Smooth muscle cell (in vitro differentiated cells): ENCODE data around the gene RBP5. TPM values are rescaled to one million over a fixed set of nuclear protein-coding genes. Genes with fewer than 3 reads are reported as not detected.

Experiments
- DNase-seq: peaks from one replicate; lab custom pipeline; 2025; ENCODE audit not compliant: unreplicated experiment; lab: John Stamatoyannopoulos, UW
- H2AFZ ChIP-seq: fragments of 200-600 bp; sonication (generic); 2 replicates; pipeline ENCODE4 v1.6.0; 2016; ENCODE audit warnings: antibody characterized with exemption, low read depth, mild to moderate bottlenecking
- H3F3A ChIP-seq: fragments of 200-600 bp; sonication (generic); 2 replicates; pipeline ENCODE4 v1.6.0; 2017; ENCODE audit warnings: antibody characterized with exemption, low read depth
- H3K27ac ChIP-seq: fragments of 200-600 bp; sonication (generic); 2 replicates; pipeline ENCODE4 v1.5.1; 2016; ENCODE audit warnings: low read depth, mild to moderate bottlenecking
- H3K27me3 ChIP-seq: fragments of 200-600 bp; sonication (generic); 2 replicates; pipeline ENCODE4 v1.6.1; 2016; ENCODE audit warnings: low read depth, mild to moderate bottlenecking
- H3K36me3 ChIP-seq: fragments of 200-600 bp; sonication (generic); 2 replicates; pipeline ENCODE4 v1.5.1; 2016; ENCODE audit warnings: low read depth
- H3K4me1 ChIP-seq: fragments of 200-600 bp; sonication (generic); 2 replicates; pipeline ENCODE4 v1.5.1; 2016; ENCODE audit warnings: low read depth
- H3K4me2 ChIP-seq: fragments of 200-600 bp; sonication (generic); 2 replicates; pipeline ENCODE4 v1.6.0; 2016; ENCODE audit warnings: mild to moderate bottlenecking
- H3K4me3 ChIP-seq: fragments of 200-600 bp; sonication (generic); 2 replicates; pipeline ENCODE4 v1.5.1; 2016; ENCODE audit warnings: mild to moderate bottlenecking
- H3K79me2 ChIP-seq: fragments of 200-600 bp; sonication (generic); 2 replicates; pipeline ENCODE4 v1.6.0; 2016; ENCODE audit warnings: low read depth, mild to moderate bottlenecking
- H3K9ac ChIP-seq: fragments of 200-600 bp; sonication (generic); 2 replicates; pipeline ENCODE4 v1.6.0; 2016; ENCODE audit warnings: low read depth
- H3K9me3 ChIP-seq: fragments of 200-600 bp; sonication (generic); replicated peaks from 2 replicates; pipeline ENCODE4 v1.5.1; 2016; ENCODE audit warnings: low read depth
- H4K20me1 ChIP-seq: fragments of 200-600 bp; sonication (generic); 2 replicates; pipeline ENCODE4 v1.6.0; 2016; ENCODE audit warnings: low read depth
- WGBS: methylation state at CpG from one replicate; pipeline ENCODE4 v1.1.7; 2016; ENCODE audit warnings: low lambda C conversion rate; 5-methylcytosine and 5-hydroxymethylcytosine counted together
- polyA plus RNA-seq: library from polyadenylated mRNA; unstranded; fragments of >200 nt; fragmentation: Nextera tagmentation; extraction: Ambion mirVana; gene quantifications from 2 replicates; pipeline ENCODE4 v1.2.1, GENCODE V29; 2016
- total RNA-seq: library from RNA; depleted of rRNA; stranded (reverse); fragments of >200 nt; gene quantifications from 2 replicates; pipeline ENCODE4 v1.2.3, GENCODE V29; 2014
- TF ChIP-seq, protein P1 (sequence below): fragments of 200-600 bp; sonication (generic); IDR thresholded peaks from 2 replicates; pipeline ENCODE4 v1.5.1; 2017; ENCODE audit warnings: borderline replicate concordance, mild to moderate bottlenecking, antibody characterized with exemption; ENCODE audit not compliant: insufficient read depth, poor library complexity, severe bottlenecking

Gene RBP5
- total and polyA plus RNA-seq, 2 experiments from 2014 or later: 0.21 TPM; not detected in 1

- H3K27me3 ChIP-seq: no peaks in the 10 kb centered on the region
- no peaks in the 10 kb centered on the region for H3F3A ChIP-seq
- H3K9me3 ChIP-seq: no peaks in the 10 kb centered on the region
- no peak overlapping the region for H3K9ac ChIP-seq
- H3K27ac ChIP-seq: no peak overlapping the region
- no peak overlapping the region for H3K4me2 ChIP-seq
- H3K79me2 ChIP-seq: peaks cover 14% of the 10 kb centered on the region
- peaks cover 9% of the 10 kb centered on the region for H4K20me1 ChIP-seq
- H3K36me3 ChIP-seq: no peaks in the 10 kb centered on the region
- no peak overlapping the region for H2AFZ ChIP-seq
- H3K4me1 ChIP-seq: no peaks in the 10 kb centered on the region
- DNase-seq: no peak
- WGBS: 97% methylated on average over 14 of the region's 14 CpGs
- H3K4me3 ChIP-seq: no peak overlapping the region
- TF ChIP-seq, protein P1, sequence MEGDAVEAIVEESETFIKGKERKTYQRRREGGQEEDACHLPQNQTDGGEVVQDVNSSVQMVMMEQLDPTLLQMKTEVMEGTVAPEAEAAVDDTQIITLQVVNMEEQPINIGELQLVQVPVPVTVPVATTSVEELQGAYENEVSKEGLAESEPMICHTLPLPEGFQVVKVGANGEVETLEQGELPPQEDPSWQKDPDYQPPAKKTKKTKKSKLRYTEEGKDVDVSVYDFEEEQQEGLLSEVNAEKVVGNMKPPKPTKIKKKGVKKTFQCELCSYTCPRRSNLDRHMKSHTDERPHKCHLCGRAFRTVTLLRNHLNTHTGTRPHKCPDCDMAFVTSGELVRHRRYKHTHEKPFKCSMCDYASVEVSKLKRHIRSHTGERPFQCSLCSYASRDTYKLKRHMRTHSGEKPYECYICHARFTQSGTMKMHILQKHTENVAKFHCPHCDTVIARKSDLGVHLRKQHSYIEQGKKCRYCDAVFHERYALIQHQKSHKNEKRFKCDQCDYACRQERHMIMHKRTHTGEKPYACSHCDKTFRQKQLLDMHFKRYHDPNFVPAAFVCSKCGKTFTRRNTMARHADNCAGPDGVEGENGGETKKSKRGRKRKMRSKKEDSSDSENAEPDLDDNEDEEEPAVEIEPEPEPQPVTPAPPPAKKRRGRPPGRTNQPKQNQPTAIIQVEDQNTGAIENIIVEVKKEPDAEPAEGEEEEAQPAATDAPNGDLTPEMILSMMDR: no peak
These were observed 24.7 kb downstream of the RBP5 start for GRCh38 chr12:7103837-7104584.

DNA sequence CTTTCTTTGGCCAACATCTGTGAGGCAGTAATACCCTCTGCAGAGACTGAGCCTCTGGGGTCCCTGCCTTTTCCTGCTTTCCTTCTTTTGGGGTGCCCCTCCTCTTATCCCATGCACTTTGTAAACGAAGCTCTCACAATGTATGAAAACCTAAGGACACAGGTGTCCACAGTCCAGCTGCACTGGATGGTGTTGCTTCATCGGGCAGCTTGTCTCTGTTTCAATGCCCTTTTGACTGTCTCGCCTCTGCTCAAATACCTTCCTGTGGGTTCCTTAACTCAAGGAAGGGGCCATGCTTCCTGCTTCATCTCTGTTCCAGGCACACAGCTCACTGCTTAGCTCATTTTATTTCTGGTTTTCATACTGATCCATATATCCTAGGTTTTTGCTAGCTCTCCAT lies 26.1 kb downstream of the RBP5 start:
- Histone ChIP-seq H3K27ac (no peak overlapping the region), H3K4me3 (no peak overlapping the region), H3K79me2 (peaks cover 14% of the 10 kb centered on the region), H3K36me3 (no peaks in the 10 kb centered on the region), H2AFZ (no peak overlapping the region), H3K9ac (no peak overlapping the region), H3K27me3 (no peaks in the 10 kb centered on the region), H3F3A (no peaks in the 10 kb centered on the region), H3K4me1 (no peaks in the 10 kb centered on the region), H3K9me3 (no peaks in the 10 kb centered on the region), H4K20me1 (peaks cover 9% of the 10 kb centered on the region), H3K4me2 (no peak overlapping the region)
- no peak for DNase-seq
- WGBS: 93% methylated on average over 3 of the region's 3 CpGs
- TF ChIP-seq, protein P1: no peak

DNA sequence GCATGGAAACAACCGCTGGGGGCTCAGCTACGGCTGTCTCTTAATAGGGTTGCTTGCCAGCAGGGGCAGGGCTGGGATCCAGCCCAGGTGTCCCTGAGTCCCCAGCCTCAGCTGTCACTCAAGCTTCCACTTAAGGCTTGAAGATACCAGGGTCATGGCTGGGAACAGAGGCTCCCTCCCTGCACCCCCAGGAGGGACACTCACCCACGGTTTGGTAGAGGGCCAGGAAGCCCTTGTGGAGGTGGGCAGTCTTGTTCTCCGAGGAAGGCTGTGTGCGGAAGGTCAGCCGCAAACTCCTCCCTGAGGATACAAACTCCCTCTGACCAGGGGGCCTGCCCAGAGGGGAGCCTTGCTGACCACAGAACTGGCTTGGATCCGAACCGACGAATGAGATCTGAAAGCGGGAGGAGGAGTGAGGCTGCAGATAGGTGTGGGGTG lies 27.0 kb downstream of the RBP5 start:
- 95% methylated on average over 10 of the region's 10 CpGs for whole genome bisulfite sequencing
- Histone ChIP-seq H3K9ac (no peak overlapping the region), H3K9me3 (no peaks in the 10 kb centered on the region), H3K27ac (no peak overlapping the region), H4K20me1 (peaks cover 9% of the 10 kb centered on the region), H3K4me1 (no peaks in the 10 kb centered on the region), H2AFZ (no peak overlapping the region), H3F3A (no peaks in the 10 kb centered on the region), H3K27me3 (no peaks in the 10 kb centered on the region), H3K4me2 (no peak overlapping the region), H3K79me2 (peaks cover 6% of the 10 kb centered on the region), H3K36me3 (no peaks in the 10 kb centered on the region), H3K4me3 (no peak overlapping the region)
- TF ChIP-seq, protein P1: no peak
- DNase-seq: no peak
